GM19438 (cell line): ENCODE measurements around the gene UBR3.
"Not testable (repeated sequence)": the region's sequence is repeated elsewhere in the genome, so short reads cannot be mapped to it uniquely, and the experiment has no call there.

Experiments used
- ATAC-seq: cut with Tn5 transposase; IDR thresholded peaks from one replicate; pipeline ENCODE4 v1.9.1; 2021; ENCODE audit warnings: low read depth; ENCODE audit not compliant: unreplicated experiment

Gene UBR3

GRCh38 chr2:169928463-169928864 lies 101.2 kb downstream of the UBR3 start:
- ATAC-seq, result no peak

DNA sequence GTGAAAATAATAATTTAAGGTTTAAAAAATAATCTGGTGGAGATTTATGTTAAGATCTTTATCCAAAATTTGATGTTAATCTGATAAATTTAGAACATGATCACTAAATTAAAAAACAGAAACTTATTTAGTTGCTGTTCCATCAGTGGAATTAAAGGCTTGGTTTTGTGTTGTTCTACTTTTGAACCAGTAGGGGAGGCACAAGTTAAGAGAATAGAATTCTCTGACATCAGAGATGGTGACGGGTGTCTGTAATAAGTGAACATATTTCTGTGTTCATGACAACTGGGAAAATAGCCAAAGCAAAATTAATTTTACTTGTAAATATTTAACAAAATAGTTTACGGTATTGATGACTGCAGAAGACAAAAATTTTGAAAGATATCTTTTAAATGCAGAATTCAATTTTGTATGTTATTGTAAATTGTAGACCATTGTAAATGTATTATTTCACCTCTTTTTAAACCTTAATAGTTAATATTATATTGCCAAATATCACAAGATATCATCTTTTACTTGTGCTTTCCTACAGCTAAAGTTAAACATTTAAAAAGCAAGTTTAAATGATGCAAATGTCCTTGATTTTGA lies 106.0 kb downstream of the UBR3 start:
- no peak for ATAC-seq

DNA sequence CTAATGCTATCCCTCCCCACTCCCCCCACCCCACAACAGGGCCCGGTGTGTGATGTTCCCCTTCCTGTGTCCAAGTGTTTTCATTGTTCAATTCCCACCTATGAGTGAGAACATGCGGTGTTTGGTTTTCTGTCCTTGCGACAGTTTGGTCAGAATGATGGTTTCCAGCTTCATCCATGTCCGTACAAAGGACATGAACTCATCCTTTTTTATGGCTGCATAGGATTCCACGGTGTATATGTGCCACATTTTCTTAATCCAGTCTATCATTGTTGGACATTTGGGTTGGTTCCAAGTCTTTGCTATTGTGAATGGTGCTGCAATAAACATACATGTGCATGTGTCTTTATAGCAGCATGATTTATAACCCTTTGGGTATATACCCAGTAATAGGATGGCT lies 109.4 kb downstream of the UBR3 start:
- not testable (repeated sequence) for ATAC-seq

GRCh38 chr2:169945515-169945914 lies 118.3 kb downstream of the UBR3 start:
- no peak for ATAC-seq

- ATAC-seq, result no peak
Observed at GRCh38 chr2:169946092-169946491, 118.8 kb downstream of the UBR3 start.

GRCh38 chr2:169946546-169946945 lies 119.3 kb downstream of the UBR3 start:
- no peak for ATAC-seq

DNA sequence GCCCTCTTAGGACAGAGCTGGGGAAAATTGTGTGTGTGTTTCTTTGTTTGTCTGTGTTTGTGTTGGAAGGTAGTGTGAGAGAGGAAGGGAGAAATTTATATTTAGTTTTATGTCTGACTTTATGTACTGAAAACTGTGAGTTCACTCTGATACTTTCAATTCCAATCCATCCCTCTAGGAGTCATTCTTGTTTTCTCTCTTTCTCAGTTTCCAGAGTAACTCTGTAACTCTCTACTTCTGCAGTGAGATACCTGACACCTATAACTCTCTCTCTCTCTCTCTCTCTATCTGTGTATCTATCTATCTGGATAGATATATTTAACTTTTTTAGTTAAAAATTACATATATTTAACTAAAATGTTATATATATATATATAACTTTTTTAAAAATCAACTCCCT lies 128.7 kb downstream of the UBR3 start:
- no peak for ATAC-seq

- not testable (repeated sequence) for ATAC-seq
Observed at GRCh38 chr2:169957219-169957618, 130.0 kb downstream of the UBR3 start.

DNA sequence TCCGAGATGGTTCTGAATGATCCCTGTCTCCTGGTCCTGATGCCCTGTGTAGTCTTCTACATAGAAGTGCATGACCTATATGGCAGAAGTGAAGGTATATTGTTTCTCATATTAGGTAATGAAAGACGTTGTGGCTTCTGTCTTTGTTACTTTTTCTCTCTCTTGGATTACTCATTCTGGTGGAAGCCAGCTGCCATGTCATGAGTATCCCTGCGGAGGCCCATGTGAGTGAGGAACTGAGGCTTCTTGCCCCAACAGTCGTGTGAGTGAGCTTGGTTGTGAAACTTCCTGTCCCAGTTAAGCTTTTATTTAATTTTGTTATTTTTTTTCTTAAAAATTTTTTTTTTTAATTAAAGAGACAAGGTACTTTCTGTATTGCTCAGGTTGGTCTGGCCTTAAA lies 134.7 kb downstream of the UBR3 start:
- ATAC-seq, result no peak

DNA sequence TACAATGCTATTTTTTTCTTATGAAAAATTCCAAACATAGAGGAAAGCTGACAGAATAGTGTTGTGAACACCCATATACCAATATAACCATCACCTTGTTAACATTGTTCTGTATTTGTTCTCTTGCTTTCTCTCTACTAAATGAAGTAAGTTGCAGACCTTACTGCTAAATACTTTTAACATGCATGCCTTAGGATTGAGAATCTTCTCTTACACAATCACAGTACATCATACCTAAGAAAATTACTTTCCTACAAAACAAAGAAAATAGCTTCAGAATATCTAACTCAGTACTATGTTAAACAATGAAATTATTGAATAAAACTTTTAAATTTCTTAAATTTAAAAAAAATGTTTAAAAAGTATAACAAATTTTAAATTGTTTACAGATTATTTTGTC lies 136.5 kb downstream of the UBR3 start:
- ATAC-seq, result no peak

DNA sequence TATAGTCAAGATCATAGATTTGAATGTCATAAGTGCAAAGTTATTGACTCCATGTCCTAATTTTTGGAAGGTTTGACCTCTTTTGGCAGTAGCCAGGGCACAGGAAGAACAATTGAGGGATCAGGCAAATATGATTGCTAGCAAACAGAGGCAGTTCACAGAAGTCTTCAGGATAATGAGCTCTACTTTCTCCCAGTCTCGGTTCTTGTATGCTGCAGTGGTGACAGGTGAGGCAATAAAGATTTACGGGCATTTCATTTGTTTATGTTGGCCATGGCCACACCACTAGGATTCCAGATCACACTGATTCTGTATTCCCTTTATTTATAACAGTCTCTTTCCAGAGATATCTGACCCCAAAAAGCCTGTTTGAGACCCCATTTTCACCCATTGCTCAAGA lies 137.5 kb downstream of the UBR3 start:
- no peak for ATAC-seq

DNA sequence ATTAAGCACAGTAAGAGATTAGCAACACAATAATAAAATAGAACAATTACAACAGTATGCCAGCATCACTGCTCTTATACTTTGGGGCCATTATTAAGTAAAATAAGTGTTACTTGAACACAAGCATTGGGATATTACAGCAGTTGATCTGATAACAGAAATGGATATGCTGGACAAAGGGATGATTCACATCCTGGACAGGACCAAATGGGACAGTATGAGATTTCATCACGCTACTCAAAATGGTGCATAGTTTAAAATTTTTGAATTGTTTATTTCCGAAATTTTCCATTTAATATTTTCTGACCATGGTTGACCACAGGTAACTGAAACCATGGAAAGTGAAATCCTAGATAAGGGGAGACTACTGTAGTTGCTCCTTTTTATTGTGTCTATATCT lies 138.2 kb downstream of the UBR3 start:
- ATAC-seq, result no peak

DNA sequence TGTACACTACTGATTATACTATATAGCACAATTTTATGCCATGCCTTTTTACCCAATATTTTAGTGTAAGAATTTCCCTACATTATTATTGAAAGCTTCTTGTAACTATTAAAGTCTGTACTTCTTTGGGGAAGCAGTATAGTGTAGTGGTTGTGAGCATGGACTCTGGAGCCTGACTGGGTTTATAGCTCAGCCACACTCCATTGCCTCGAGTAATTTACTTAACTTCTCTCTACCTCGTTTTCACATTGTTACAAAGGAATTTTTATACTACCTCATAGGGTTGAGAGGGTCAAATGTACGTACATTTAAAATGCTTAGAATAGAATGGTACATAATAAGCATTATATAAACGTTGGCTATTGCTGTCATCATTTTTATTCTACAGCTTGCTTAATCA lies 139.2 kb downstream of the UBR3 start:
- ATAC-seq, result no peak

DNA sequence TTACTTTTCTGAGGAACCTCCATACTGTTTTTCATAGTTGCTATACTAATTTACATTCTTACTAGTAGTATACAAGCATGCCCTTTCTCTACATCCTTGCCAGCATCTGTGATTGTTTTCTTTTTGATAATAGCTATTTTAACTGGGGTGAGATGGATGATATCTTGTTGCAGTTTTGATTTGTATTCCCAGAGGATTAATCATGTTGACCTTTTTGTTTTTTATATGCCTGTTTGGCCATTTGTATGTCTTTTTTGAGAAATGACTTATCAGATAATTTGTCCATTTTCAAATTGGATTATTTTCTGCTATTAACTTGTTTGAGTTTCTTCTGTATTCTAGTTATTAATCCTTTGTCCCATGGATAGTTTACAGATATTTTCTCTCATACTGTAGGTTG lies 141.5 kb downstream of the UBR3 start:
- no peak for ATAC-seq

GRCh38 chr2:169975221-169975620 lies 148.0 kb downstream of the UBR3 start:
- ATAC-seq, result no peak

DNA sequence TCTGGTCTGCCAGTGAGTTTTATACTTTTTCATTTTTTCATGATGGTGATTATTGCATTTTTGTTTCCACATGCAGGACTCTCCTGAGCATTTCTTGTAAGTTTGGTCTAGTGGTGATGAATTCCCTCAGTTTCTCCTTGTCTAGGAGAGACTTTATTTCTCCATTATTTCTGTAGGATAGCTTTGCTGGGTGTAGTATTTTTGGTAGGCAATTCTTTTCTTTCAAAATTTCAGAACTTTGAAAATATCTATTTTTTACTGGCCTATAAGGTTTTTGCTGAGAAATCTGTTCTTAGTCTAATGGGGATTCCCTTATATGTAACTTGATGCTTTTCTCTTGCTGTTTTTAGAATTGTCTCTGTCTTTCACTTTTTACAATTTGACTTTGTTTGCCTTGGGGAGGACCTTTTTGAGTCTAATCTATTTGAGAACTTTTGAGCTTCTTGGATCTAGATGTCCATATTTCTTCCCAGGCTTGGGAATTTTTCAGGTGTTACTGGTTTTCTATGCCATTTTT lies 149.1 kb downstream of the UBR3 start:
- no peak for ATAC-seq

DNA sequence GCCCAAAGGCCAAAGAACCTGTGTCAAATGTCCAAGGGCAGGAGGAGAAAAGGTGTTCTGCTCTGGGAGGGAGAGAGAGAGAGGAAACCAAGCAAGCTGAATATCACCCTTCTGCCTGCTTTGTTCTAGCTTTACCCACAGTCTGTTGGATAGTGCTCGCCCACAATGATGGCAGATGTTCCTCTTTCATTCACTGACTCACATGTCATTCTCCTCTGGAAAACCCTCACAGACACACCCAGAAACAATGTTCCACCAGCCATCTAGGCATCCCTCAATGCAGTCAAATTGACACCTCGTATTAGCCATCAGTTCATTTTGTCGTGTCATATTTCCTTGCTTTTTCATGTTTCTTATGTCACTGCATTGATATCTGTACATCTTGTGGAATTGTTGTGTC lies 150.3 kb downstream of the UBR3 start:
- no peak for ATAC-seq

GRCh38 chr2:169978402-169979017 lies 151.3 kb downstream of the UBR3 start:
- no peak for ATAC-seq

GRCh38 chr2:169979025-169979424 lies 151.8 kb downstream of the UBR3 start:
- ATAC-seq, result no peak

DNA sequence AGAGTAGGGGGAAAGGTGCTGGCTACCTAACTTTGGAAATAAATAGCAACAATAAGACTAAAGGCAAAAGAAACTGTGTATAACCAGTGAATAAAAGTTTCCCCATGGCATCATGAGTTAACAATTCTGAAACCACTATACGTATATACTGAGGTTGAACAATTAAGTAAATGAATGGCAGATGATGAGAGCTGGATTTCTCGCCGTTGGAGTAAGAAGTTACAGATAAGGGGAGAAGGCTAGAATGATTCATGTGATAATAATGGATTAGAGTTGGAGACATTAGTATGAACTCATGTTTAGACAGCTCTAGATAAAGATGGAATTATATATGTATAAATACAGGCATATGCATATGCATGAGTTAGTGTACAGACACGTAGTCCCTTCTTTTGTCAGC lies 152.7 kb downstream of the UBR3 start:
- no peak for ATAC-seq

DNA sequence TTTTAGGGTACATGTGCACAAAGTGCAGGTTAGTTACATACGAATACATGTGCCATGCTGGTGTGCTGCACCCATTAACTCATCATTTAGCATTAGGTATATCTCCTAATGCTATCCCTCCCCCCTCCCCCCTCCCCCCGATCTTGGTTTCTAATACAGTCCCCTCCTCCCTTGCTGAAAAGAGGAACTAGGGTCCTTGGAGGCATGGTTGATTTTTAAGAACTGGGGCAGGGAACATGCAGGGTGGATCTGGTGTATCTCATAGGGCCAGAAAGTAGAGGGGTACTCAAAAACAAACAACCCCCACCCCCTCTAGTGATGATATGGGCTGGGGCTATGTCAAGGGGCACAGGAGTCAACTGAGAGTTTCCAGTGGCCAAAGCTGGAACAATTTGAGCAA lies 153.4 kb downstream of the UBR3 start:
- no peak for ATAC-seq

DNA sequence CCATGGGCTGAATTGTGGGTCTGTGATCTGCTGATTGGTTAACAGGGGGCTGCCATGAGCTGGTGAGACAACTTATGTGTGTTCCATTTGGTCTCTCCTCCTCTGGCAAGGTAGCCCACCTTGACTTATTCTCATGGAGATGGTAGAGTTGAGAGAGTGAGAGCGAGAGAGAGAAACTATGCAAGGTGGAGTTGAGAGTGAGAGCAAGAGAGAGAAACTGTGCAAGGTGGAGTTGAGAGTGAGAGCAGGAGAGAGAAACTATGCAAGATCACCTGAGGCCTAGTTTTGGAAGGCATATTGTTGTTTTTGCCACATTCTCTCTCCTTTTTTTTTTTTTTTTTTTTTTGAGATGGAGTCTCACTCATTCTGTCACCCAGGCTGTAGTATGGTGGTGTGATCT lies 155.7 kb downstream of the UBR3 start:
- no peak for ATAC-seq

DNA sequence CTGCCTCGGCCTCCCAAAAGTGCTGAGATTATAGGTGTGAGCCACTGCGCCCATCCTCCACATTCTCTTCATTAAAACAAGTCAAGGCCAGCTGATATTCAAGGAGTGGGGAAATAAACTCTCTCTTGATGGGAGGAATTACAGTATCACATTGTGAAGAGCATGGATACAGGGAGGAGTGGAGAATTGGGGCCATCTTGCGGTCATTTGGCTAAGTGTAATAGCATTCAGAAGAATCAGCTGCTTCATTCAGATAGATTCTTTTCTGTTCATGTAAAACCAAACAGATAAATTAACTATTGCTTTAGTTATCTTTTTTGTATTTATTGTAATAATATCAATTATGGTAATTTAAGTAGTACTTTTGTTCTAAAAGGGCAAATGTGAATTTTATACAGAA lies 156.3 kb downstream of the UBR3 start:
- ATAC-seq, result no peak
